ENCODE data around the gene NEK7.
"Not testable (repeated sequence)": the region's sequence is repeated elsewhere in the genome, so short reads cannot be mapped to it uniquely, and the experiment has no call there.

NEK7 gene

DNA sequence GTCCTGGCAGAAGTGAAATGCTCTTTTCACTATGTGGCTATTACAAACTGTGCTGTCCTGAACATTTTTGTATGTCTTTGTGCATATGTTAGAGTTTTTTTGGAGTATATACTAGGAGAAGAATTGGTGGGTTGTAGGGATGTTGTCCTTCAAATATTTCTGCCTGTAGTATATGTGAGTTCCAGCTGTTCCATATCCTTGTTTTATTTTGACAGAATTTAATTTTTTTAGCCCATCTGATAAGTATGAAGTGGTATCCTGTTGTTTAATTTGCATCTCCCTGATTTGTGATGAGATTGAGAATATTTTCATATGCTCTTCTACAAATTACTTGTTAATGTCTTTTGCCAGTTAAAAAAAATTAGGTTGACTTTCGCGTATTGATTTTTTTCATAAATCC, 34.3 kb downstream of the NEK7 start:
- Histone ChIP-seq H4K20me1 (ENCODE audit: insufficient read depth, low read length) (peaks cover 4% of the 10 kb centered on the region), H3K36me3 (replicated peaks; ENCODE audit: low read depth, low read length) (no peaks in the 10 kb centered on the region), H2AFZ (ENCODE audit: low read depth, low read length) (no peak overlapping the region), H3K27ac (ENCODE audit: low read length) (no peak overlapping the region), H3K79me2 (ENCODE audit: low read length) (no peaks in the 10 kb centered on the region), H3K9me3 (ENCODE audit: insufficient read depth, low read length) (no peaks in the 10 kb centered on the region), H3K27me3 (ENCODE audit: low read depth, low read length) (no peaks in the 10 kb centered on the region), H3K9ac (ENCODE audit: low read length) (no peak overlapping the region), H3K4me1 (ENCODE audit: low read length) (no peaks in the 10 kb centered on the region), H3K4me3 (ENCODE audit: low read length) (no peak overlapping the region), H3K4me2 (ENCODE audit: low read length) (no peak overlapping the region)
- TF ChIP-seq, protein P1, sequence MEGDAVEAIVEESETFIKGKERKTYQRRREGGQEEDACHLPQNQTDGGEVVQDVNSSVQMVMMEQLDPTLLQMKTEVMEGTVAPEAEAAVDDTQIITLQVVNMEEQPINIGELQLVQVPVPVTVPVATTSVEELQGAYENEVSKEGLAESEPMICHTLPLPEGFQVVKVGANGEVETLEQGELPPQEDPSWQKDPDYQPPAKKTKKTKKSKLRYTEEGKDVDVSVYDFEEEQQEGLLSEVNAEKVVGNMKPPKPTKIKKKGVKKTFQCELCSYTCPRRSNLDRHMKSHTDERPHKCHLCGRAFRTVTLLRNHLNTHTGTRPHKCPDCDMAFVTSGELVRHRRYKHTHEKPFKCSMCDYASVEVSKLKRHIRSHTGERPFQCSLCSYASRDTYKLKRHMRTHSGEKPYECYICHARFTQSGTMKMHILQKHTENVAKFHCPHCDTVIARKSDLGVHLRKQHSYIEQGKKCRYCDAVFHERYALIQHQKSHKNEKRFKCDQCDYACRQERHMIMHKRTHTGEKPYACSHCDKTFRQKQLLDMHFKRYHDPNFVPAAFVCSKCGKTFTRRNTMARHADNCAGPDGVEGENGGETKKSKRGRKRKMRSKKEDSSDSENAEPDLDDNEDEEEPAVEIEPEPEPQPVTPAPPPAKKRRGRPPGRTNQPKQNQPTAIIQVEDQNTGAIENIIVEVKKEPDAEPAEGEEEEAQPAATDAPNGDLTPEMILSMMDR (IDR thresholded peaks at IDR 0.05; ENCODE audit: low read depth, low read length), result no peak
- TF ChIP-seq EZH2phosphoT487 (IDR thresholded peaks at IDR 0.05; ENCODE audit: low read depth), result no peak

DNA sequence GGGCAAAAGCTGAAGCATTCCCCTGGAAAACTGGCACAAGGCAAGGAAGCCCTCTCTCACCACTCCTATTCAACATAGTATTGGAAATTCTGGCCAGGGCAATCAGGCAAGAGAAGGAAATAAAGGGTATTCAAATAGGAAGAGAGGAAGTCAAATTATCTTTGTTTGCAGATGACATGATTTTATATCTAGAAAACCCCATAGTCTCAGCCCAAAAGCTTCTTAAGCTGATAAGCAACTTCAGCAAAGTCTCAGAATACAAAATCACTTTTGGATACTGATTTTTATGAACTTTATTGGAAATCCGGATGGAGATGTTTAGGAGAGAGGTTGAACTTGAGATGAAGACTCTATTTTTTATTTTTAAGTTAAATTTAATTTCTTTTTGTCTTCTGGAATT, 37.1 kb downstream of the NEK7 start:
- H3K4me2 ChIP-seq (ENCODE audit: low read length); H3K9me3 ChIP-seq (ENCODE audit: insufficient read depth, low read length); H3K27me3 ChIP-seq (ENCODE audit: low read depth, low read length); H2AFZ ChIP-seq (ENCODE audit: low read depth, low read length); H3K4me1 ChIP-seq (ENCODE audit: low read length); H3K79me2 ChIP-seq (ENCODE audit: low read length); H3K36me3 ChIP-seq (replicated peaks; ENCODE audit: low read depth, low read length); H3K9ac ChIP-seq (ENCODE audit: low read length); H3K4me3 ChIP-seq (ENCODE audit: low read length); H3K27ac ChIP-seq (ENCODE audit: low read length): not testable (repeated sequence)
- peaks cover 14% of the 10 kb centered on the region for H4K20me1 ChIP-seq (ENCODE audit: insufficient read depth, low read length)

DNA sequence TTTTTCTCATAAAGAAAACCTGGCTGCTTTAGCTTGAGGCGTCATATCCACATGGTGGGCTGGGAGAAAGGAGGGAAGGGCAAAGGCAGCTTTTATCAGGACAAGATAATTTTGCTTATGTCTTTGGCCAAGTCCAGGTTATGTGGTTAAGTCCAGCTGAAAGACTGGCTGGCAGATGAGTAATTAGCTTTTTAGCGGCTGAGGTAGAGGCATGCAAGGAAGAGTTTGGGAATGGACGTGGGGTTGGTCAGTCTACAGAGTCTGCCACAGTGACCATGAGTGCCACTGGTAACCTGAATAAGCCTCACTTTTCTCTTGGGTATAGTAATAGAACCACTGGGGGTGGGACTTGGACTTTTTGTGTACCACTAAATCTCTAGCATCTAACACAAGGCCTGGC, 39.8 kb downstream of the NEK7 start:
- Histone ChIP-seq H3K4me3 (ENCODE audit: low read length) (no peak overlapping the region), H3K4me2 (ENCODE audit: low read length) (no peak overlapping the region), H3K27me3 (ENCODE audit: low read depth, low read length) (no peaks in the 10 kb centered on the region), H2AFZ (ENCODE audit: low read depth, low read length) (no peak overlapping the region), H3K4me1 (ENCODE audit: low read length) (peaks cover 3% of the 10 kb centered on the region; the same call in 1 of the 2 replicates), H3K9me3 (ENCODE audit: insufficient read depth, low read length) (no peaks in the 10 kb centered on the region), H3K79me2 (ENCODE audit: low read length) (peaks cover 8% of the 10 kb centered on the region; the same call in 1 of the 2 replicates), H3K36me3 (replicated peaks; ENCODE audit: low read depth, low read length) (no peaks in the 10 kb centered on the region), H3K9ac (ENCODE audit: low read length) (no peak overlapping the region), H3K27ac (ENCODE audit: low read length) (no peak overlapping the region), H4K20me1 (ENCODE audit: insufficient read depth, low read length) (peaks cover 18% of the 10 kb centered on the region; the same call in 1 of the 2 replicates)
- TF ChIP-seq, protein P1 (IDR thresholded peaks at IDR 0.05; ENCODE audit: low read depth, low read length), result no peak
- no peak for TF ChIP-seq EZH2phosphoT487 (IDR thresholded peaks at IDR 0.05; ENCODE audit: low read depth)

DNA sequence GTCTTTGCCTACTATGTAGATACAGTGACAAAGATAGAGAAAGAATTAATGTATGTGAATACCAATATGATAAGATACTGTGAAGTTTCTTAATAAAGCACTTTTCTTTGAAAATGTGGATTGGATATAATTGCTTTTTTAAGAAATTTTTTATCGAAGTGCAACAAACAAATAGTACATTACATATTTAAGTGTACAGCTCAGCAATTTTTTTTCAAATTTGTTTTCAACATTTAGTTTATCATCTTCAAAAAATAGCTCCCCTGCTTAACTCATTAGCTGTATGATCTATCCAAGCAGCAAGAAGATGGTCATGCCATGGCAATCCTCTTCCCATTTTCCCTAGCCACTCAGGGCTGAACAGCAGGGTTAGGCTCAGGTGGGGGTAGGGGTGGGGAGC, 40.5 kb downstream of the NEK7 start:
- Histone ChIP-seq H3K27ac (ENCODE audit: low read length) (no peak overlapping the region), H2AFZ (ENCODE audit: low read depth, low read length) (no peak overlapping the region), H3K9ac (ENCODE audit: low read length) (no peak overlapping the region), H3K79me2 (ENCODE audit: low read length) (peaks cover 8% of the 10 kb centered on the region; the same call in 1 of the 2 replicates), H3K36me3 (replicated peaks; ENCODE audit: low read depth, low read length) (no peaks in the 10 kb centered on the region), H4K20me1 (ENCODE audit: insufficient read depth, low read length) (peaks cover 18% of the 10 kb centered on the region; the same call in 1 of the 2 replicates), H3K9me3 (ENCODE audit: insufficient read depth, low read length) (no peaks in the 10 kb centered on the region), H3K4me2 (ENCODE audit: low read length) (no peak overlapping the region), H3K4me3 (ENCODE audit: low read length) (no peak overlapping the region), H3K4me1 (ENCODE audit: low read length) (peaks cover 10% of the 10 kb centered on the region), H3K27me3 (ENCODE audit: low read depth, low read length) (no peaks in the 10 kb centered on the region)
- TF ChIP-seq, protein P1 (IDR thresholded peaks at IDR 0.05; ENCODE audit: low read depth, low read length), result no peak
- TF ChIP-seq EZH2phosphoT487 (IDR thresholded peaks at IDR 0.05; ENCODE audit: low read depth), result no peak

DNA sequence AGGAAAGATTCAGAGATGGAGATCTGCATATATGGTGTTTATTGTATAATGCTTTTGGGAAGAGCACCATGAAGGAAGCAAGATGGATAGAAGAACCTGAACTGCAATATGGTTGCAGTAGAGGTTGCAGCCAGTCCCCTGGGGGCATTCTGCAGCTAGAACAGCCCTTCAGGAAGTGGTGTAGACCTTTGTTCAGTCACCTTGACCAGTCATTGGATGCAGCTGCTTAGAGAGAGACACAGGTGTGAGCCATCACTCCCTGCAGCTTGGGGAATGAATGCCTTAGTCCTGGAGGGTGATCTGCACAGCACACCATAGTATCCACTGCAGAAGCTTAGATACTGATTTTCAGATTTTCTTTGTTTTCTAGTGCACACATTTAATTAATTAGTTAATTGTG, 42.3 kb downstream of the NEK7 start:
- no peak overlapping the region for H3K4me2 ChIP-seq (ENCODE audit: low read length)
- H3K4me1 ChIP-seq (ENCODE audit: low read length), result peaks cover 23% of the 10 kb centered on the region
- TF ChIP-seq EZH2phosphoT487 (IDR thresholded peaks at IDR 0.05; ENCODE audit: low read depth), result no peak
- TF ChIP-seq, protein P1 (IDR thresholded peaks at IDR 0.05; ENCODE audit: low read depth, low read length), result no peak
- no peaks in the 10 kb centered on the region for H3K36me3 ChIP-seq (replicated peaks; ENCODE audit: low read depth, low read length)
- H3K27ac ChIP-seq (ENCODE audit: low read length), result no peak overlapping the region
- peaks cover 18% of the 10 kb centered on the region; the same call in 1 of the 2 replicates for H4K20me1 ChIP-seq (ENCODE audit: insufficient read depth, low read length)
- H3K79me2 ChIP-seq (ENCODE audit: low read length), result peaks cover 12% of the 10 kb centered on the region
- H2AFZ ChIP-seq (ENCODE audit: low read depth, low read length), result no peak overlapping the region
- H3K27me3 ChIP-seq (ENCODE audit: low read depth, low read length), result no peaks in the 10 kb centered on the region
- no peaks in the 10 kb centered on the region for H3K9me3 ChIP-seq (ENCODE audit: insufficient read depth, low read length)
- no peak overlapping the region for H3K9ac ChIP-seq (ENCODE audit: low read length)
- no peak overlapping the region for H3K4me3 ChIP-seq (ENCODE audit: low read length)

All from OCI-LY3 (cell line).